H9 (cell line): ENCODE results near the gene LRCOL1. TPM values are rescaled to one million over a fixed set of nuclear protein-coding genes. Genes with fewer than 3 reads are reported as not detected.

ENCODE experiments used
- DNase-seq: peaks from one replicate; pipeline ENCODE4 v3.0.0-alpha.2; 2017
- H2AFZ ChIP-seq: one replicate; pipeline ENCODE4 v1.6.1; 2013; ENCODE audit warnings: mild to moderate bottlenecking, low read length, control low read depth, moderate library complexity
- H2AK5ac ChIP-seq: 2 replicates; pipeline ENCODE4 v1.6.1; 2013; ENCODE audit warnings: low read length, control low read depth, mixed read lengths; ENCODE audit not compliant: insufficient read length
- H2BK120ac ChIP-seq: one replicate; pipeline ENCODE4 v1.6.1; 2013; ENCODE audit warnings: low read depth, mild to moderate bottlenecking, low read length, control low read depth, inconsistent platforms; ENCODE audit not compliant: poor library complexity, severe bottlenecking
- H2BK12ac ChIP-seq: 2 replicates; pipeline ENCODE4 v1.6.1; 2013; ENCODE audit warnings: low read length, control low read depth, mixed read lengths, low read depth; ENCODE audit not compliant: insufficient read length
- H2BK15ac ChIP-seq: 2 replicates; pipeline ENCODE4 v1.6.1; 2013; ENCODE audit warnings: low read depth, low read length, control low read depth
- H2BK20ac ChIP-seq: one replicate; pipeline ENCODE4 v1.6.1; 2013; ENCODE audit warnings: low read depth, mild to moderate bottlenecking, low read length, control low read depth, inconsistent platforms; ENCODE audit not compliant: poor library complexity, severe bottlenecking
- H2BK5ac ChIP-seq: 2 replicates; pipeline ENCODE4 v1.6.1; 2013; ENCODE audit warnings: low read length, control low read depth, mixed read lengths; ENCODE audit not compliant: insufficient read length
- H3K14ac ChIP-seq: 2 replicates; pipeline ENCODE4 v1.6.1; 2013; ENCODE audit warnings: low read length, control low read depth; ENCODE audit not compliant: insufficient read depth
- H3K18ac ChIP-seq: 2 replicates; pipeline ENCODE4 v1.6.1; 2013; ENCODE audit warnings: low read depth, mild to moderate bottlenecking, mixed read lengths, low read length, control low read depth; ENCODE audit not compliant: insufficient read length
- H3K23ac ChIP-seq: 2 replicates; pipeline ENCODE4 v1.6.1; 2013; ENCODE audit warnings: low read length, control low read depth, mixed read lengths, low read depth; ENCODE audit not compliant: insufficient read length
- H3K23me2 ChIP-seq: 2 replicates; pipeline ENCODE4 v1.6.1; 2013; ENCODE audit warnings: low read depth, mild to moderate bottlenecking, mixed read lengths, low read length, control low read depth; ENCODE audit not compliant: insufficient read length, poor library complexity, severe bottlenecking
- H3K27ac ChIP-seq: 2 replicates; pipeline ENCODE4 v1.5.1; 2013; ENCODE audit warnings: low read length, control low read depth, mixed read lengths, low read depth; ENCODE audit not compliant: insufficient read length
- H3K27me3 ChIP-seq: 2 replicates; pipeline ENCODE4 v1.6.1; 2013; ENCODE audit warnings: low read length, control low read depth, inconsistent platforms; ENCODE audit not compliant: insufficient read depth
- H3K4ac ChIP-seq: 2 replicates; pipeline ENCODE4 v1.6.1; 2013; ENCODE audit warnings: low read depth, mild to moderate bottlenecking, control low read depth, inconsistent platforms, low read length, moderate library complexity
- H3K4me1 ChIP-seq: 2 replicates; pipeline ENCODE4 v1.6.1; 2013; ENCODE audit warnings: low read length, control low read depth, inconsistent platforms; ENCODE audit not compliant: insufficient read depth
- H3K4me2 ChIP-seq: 2 replicates; pipeline ENCODE4 v1.6.1; 2013; ENCODE audit warnings: low read length, control low read depth, mixed read lengths; ENCODE audit not compliant: insufficient read length, insufficient read depth
- H3K56ac ChIP-seq: 2 replicates; pipeline ENCODE4 v1.6.1; 2013; ENCODE audit warnings: low read depth, mild to moderate bottlenecking, mixed read lengths, low read length, control low read depth; ENCODE audit not compliant: insufficient read length
- H3K79me1 ChIP-seq: 2 replicates; pipeline ENCODE4 v1.6.1; 2013; ENCODE audit warnings: low read depth, mild to moderate bottlenecking, moderate library complexity, low read length, control low read depth, inconsistent platforms; ENCODE audit not compliant: insufficient read depth, poor library complexity, severe bottlenecking
- H3K79me2 ChIP-seq: 2 replicates; pipeline ENCODE4 v1.6.1; 2013; ENCODE audit warnings: low read length, control low read depth, inconsistent platforms; ENCODE audit not compliant: insufficient read depth
- H3K9ac ChIP-seq: 2 replicates; pipeline ENCODE4 v1.6.1; 2013; ENCODE audit warnings: low read length, control low read depth, mixed read lengths; ENCODE audit not compliant: insufficient read length; ENCODE audit errors: extremely low read depth
- H3K9me3 ChIP-seq: one replicate; pipeline ENCODE4 v1.6.1; 2013; ENCODE audit warnings: low read depth, low read length, inconsistent platforms; ENCODE audit not compliant: control insufficient read depth
- H3T11ph ChIP-seq: one replicate; pipeline ENCODE4 v1.6.1; 2013; ENCODE audit warnings: mild to moderate bottlenecking, low read length, control low read depth, inconsistent platforms
- H4K20me1 ChIP-seq: one replicate; pipeline ENCODE4 v1.6.1; 2013; ENCODE audit not compliant: control insufficient read depth, insufficient read length, insufficient read depth
- H4K5ac ChIP-seq: 2 replicates; pipeline ENCODE4 v1.6.1; 2013; ENCODE audit warnings: low read depth, mild to moderate bottlenecking, mixed read lengths, low read length, control low read depth; ENCODE audit not compliant: insufficient read length
- H4K8ac ChIP-seq: replicated peaks from 2 replicates; pipeline ENCODE4 v1.6.1; 2013; ENCODE audit warnings: low read length, control low read depth, mixed read lengths, low read depth; ENCODE audit not compliant: insufficient read length
- H4K91ac ChIP-seq: 2 replicates; pipeline ENCODE4 v1.6.1; 2013; ENCODE audit warnings: low read depth, mild to moderate bottlenecking, moderate library complexity, mixed read lengths, low read length, control low read depth; ENCODE audit not compliant: insufficient read length
- H3K27ac Mint-ChIP-seq, 3 experiments: 2 replicates in 2 of 3; 3 replicates in 1 of 3; pipeline ENCODE4 v1.8.0; 2020 to 2021; ENCODE audit warnings: mixed read lengths in 3 of 3, mild to moderate bottlenecking in 1 of 3, moderate library complexity in 1 of 3
- H3K27me3 Mint-ChIP-seq: 2 replicates; pipeline ENCODE4 v1.8.0; 2021; ENCODE audit warnings: low read depth, mild to moderate bottlenecking, moderate library complexity, mixed read lengths
- H3K36me3 Mint-ChIP-seq, 3 experiments: 2 replicates in 2 of 3; 3 replicates in 1 of 3; pipeline ENCODE4 v1.8.0; 2020 to 2021; ENCODE audit warnings: low read depth in 3 of 3, mixed read lengths in 3 of 3; ENCODE audit not compliant: insufficient read depth in 1 of 3
- H3K4me1 Mint-ChIP-seq, 2 experiments: 2 replicates each; pipeline ENCODE4 v1.8.0; 2020; ENCODE audit warnings: mixed read lengths in 2 of 2
- H3K4me3 Mint-ChIP-seq, 2 experiments: 2 replicates in 1 of 2; 3 replicates in 1 of 2; pipeline ENCODE4 v1.8.0; 2020 to 2021; ENCODE audit warnings: mild to moderate bottlenecking in 2 of 2, mixed read lengths in 2 of 2, moderate library complexity in 1 of 2
- H3K9me3 Mint-ChIP-seq, 2 experiments: 2 replicates in 1 of 2; 3 replicates in 1 of 2; pipeline ENCODE4 v1.8.0; 2020; ENCODE audit warnings: mild to moderate bottlenecking in 2 of 2, mixed read lengths in 2 of 2, moderate library complexity in 1 of 2
- CTCF ChIP-seq: fragments of 200-600 bp; sonication (generic); conservative IDR thresholded peaks from 3 replicates; pipeline ENCODE4 v1.8.0; 2021; ENCODE audit warnings: antibody characterized with exemption, mild to moderate bottlenecking
- WGBS: extraction: QIAGEN DNeasy Blood & Tissue Kit; methylation state at CpG from one replicate; pipeline ENCODE4 v1.1.7; 2013; ENCODE audit warnings: missing lambda C conversion rate, low lambda C conversion rate, mixed read lengths; ENCODE audit not compliant: insufficient read length; ENCODE audit errors: extremely low coverage; 5-methylcytosine and 5-hydroxymethylcytosine counted together
- total RNA-seq: library from RNA; stranded (reverse); gene quantifications from 2 replicates; pipeline ENCODE4 v1.2.1, GENCODE V29; 2021

The LRCOL1 gene
- total RNA-seq, 1 experiment from 2014 or later: not detected

- WGBS: no CpG with 5 or more reads among the region's 18 CpGs
- no peak overlapping the region for H2BK120ac ChIP-seq
Observed at GRCh38 chr12:132637811-132638210, 27.4 kb upstream of the LRCOL1 start.

More at GRCh38 chr12:132637811-132638210, 27.4 kb upstream of the LRCOL1 start:
- Histone ChIP-seq H4K20me1 (no peaks in the 10 kb centered on the region), H3K4me1 (no peaks in the 10 kb centered on the region), H3K14ac (no peak overlapping the region), H2BK15ac (no peak overlapping the region), H3K23me2 (no peaks in the 10 kb centered on the region), H3K56ac (no peak overlapping the region), H4K8ac (no peak overlapping the region), H3K18ac (no peak overlapping the region), H3K23ac (no peak overlapping the region), H3K79me1 (no peaks in the 10 kb centered on the region), H3K4me2 (no peak overlapping the region), H4K91ac (no peak overlapping the region), H2AFZ (no peak overlapping the region), H2BK12ac (no peak overlapping the region), H3T11ph (no peak overlapping the region), H2AK5ac (no peak overlapping the region), H4K5ac (no peak overlapping the region), H3K9me3 (no peaks in the 10 kb centered on the region), H2BK20ac (no peak overlapping the region), H3K9ac (no peak overlapping the region), H3K27ac (no peak overlapping the region), H3K27me3 (no peaks in the 10 kb centered on the region), H2BK5ac (no peak overlapping the region), H3K4ac (no peak overlapping the region), H3K79me2 (no peaks in the 10 kb centered on the region)
- Mint-ChIP-seq H3K4me1 (peaks cover 0 to 6% of the 10 kb centered on the region in 2 experiments; a peak in 3 of 4 replicates), H3K36me3 (peaks cover 59 to 97% (median 89%) of the 10 kb centered on the region in 3 experiments; a peak in 6 of 7 replicates), H3K27me3 (no peaks in the 10 kb centered on the region), H3K4me3 (no peak overlapping the region), H3K27ac (peak overlapping the region in 2 of 3 experiments; percentile 28 to 69; a peak in 1 of 7 replicates), H3K9me3 (no peaks in the 10 kb centered on the region)
- DNase-seq: no peak
- no peak for TF ChIP-seq CTCF
